ENCODE data around the gene TMEM272. TPM values are rescaled to one million over a fixed set of nuclear protein-coding genes. Genes with fewer than 3 reads are reported as not detected.
A peak's percentile ranks its signal among the peaks of the same experiment; 100 is the strongest.

Gene TMEM272
- total RNA-seq, 5 donors from 2014 or later (not counting 1 experiment from before 2014, with no cell fraction given): 5.2 to 9.0 (median 8.8) TPM

DNA sequence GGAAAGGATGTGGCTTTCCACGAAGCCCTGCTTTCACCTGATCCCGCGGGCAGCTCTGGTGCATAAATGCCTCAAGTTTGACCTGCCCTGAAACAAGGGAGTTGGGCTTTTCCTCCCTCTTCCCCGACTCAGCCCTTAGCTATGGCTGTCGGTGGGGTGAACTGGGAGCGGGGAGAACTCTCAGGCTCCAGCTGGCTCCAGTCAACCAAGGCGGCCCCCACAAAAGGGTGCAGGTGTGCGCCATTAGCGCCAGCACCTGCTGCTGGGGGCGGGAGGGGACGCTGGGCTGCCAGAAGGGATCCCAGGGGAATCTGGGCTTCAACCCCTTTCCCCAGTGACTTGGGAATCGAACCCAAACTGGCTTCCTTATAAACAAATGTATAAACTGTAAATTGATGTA, 33.9 kb downstream of the TMEM272 start:
- peaks cover 23% of the 10 kb centered on the region for H3K36me3 Mint-ChIP-seq
- no peak overlapping the region for H3K4me3 Mint-ChIP-seq
- ChIA-PET POLR2A (no interaction called here), CTCF (interaction anchor here (0.6 to 2.2 kb wide), 3 partner anchors 17 to 22 kb away, joined by 3 to 10 read pairs (median 4); no protein-coding TSS in a partner anchor)
- H3K4me1 ChIP-seq (ENCODE audit: control insufficient read depth in 1 of 2, extremely low read depth in 1 of 2, insufficient read depth in 2 of 2, low read length in 2 of 2): peaks cover 10 to 33% of the 10 kb centered on the region in 2 experiments
- WGBS (ENCODE audit: insufficient coverage): 80% methylated on average over 4 of the region's 12 CpGs
- H3K27ac Mint-ChIP-seq: no peak overlapping the region
- H3K9me3 Mint-ChIP-seq: no peaks in the 10 kb centered on the region
- ATAC-seq (replicated peaks in 1 of 4) (no peak), DNase-seq (no peak)
- peaks cover 40 to 56% (median 52%) of the 10 kb centered on the region in 3 donors for H3K4me1 Mint-ChIP-seq
- H3K27me3 ChIP-seq (replicated peaks in 1 of 2; ENCODE audit: control insufficient read depth in 2 of 2, extremely low read depth in 1 of 2, insufficient read depth in 2 of 2, low read length in 1 of 2): no peaks in the 10 kb centered on the region
- no peak overlapping the region for H3K4me3 ChIP-seq (ENCODE audit: control insufficient read depth in 1 of 2, extremely low read depth in 1 of 2, low read length in 1 of 2)
- no peak overlapping the region for H3K27ac ChIP-seq (ENCODE audit: low read length)
- no peaks in the 10 kb centered on the region for H3K27me3 Mint-ChIP-seq
- peaks cover 14 to 46% of the 10 kb centered on the region in 2 donors for H3K36me3 ChIP-seq (ENCODE audit: control insufficient read depth in 2 of 2, extremely low read depth in 1 of 2, insufficient read depth in 1 of 2, low read length in 1 of 2)
- no peaks in the 10 kb centered on the region for H3K9me3 ChIP-seq

DNA sequence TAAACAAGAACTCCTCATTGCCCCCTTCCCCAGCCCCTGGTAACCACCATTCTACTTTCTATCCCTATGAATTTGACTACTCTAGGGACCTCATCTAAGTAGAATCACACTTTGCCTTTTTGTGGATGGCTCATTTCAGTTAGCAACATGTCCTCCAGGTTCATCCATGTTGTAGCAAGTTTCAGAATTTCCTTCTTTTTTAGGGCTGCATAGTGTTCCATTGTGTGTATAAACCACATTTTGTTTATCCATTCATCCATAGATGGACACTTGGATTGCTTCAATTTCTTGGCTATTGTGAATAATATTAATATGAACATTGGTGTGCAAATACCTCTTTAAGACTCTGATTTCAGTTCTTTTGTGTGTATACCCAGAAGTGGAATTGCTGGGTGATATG, 36.2 kb downstream of the TMEM272 start:
- Histone ChIP-seq H3K27ac (ENCODE audit: low read length) (no peak overlapping the region), H3K36me3 (ENCODE audit: control insufficient read depth in 2 of 2, extremely low read depth in 1 of 2, insufficient read depth in 1 of 2, low read length in 1 of 2) (peaks cover 13 to 36% of the 10 kb centered on the region in 2 donors), H3K4me1 (ENCODE audit: control insufficient read depth in 1 of 2, extremely low read depth in 1 of 2, insufficient read depth in 2 of 2, low read length in 2 of 2) (peaks cover 7 to 33% of the 10 kb centered on the region in 2 experiments), H3K9me3 (no peaks in the 10 kb centered on the region), H3K4me3 (ENCODE audit: control insufficient read depth in 1 of 2, extremely low read depth in 1 of 2, low read length in 1 of 2) (no peak overlapping the region), H3K27me3 (replicated peaks in 1 of 2; ENCODE audit: control insufficient read depth in 2 of 2, extremely low read depth in 1 of 2, insufficient read depth in 2 of 2, low read length in 1 of 2) (no peaks in the 10 kb centered on the region)
- H3K36me3 Mint-ChIP-seq: peaks cover 23% of the 10 kb centered on the region
- CTCF ChIA-PET: interaction anchor here in 1 of 2 donors (1.2 to 1.5 kb wide), 2 partner anchors 24 to 27 kb away, joined by 4 read pairs; no protein-coding TSS in a partner anchor
- ATAC-seq (replicated peaks in 1 of 4): no peak
- peaks cover 43 to 53% (median 49%) of the 10 kb centered on the region in 3 donors for H3K4me1 Mint-ChIP-seq
- no peaks in the 10 kb centered on the region for H3K9me3 Mint-ChIP-seq
- no peak for DNase-seq
- peak overlapping the region; percentile 16 to 24 for H3K27ac Mint-ChIP-seq
- H3K4me3 Mint-ChIP-seq: no peak overlapping the region
- POLR2A ChIA-PET: interaction anchor here in 1 of 2 donors (0.8 kb wide), 1 partner anchor 359 kb away, joined by 3 read pairs; no protein-coding TSS in a partner anchor
- no peaks in the 10 kb centered on the region for H3K27me3 Mint-ChIP-seq

DNA sequence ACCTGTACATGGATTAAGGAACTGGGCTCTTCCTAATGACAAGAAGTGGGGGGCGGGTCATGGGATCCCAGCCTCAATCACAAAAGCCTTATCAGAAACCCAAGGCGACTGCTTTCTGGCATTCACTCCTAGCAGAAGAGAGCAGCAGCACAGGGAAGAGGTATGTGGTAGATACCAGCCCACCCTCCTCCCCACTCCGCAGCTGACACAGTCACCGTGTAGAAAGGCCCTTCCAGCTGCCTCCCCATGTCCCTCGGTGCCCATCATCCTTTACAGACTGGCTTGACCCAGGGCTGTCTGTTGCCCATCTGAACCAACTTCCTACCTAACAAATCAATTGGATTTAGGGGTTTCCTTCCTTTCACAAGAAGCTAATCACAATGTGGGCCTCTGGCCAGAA, 37.9 kb downstream of the TMEM272 start:
- 93% methylated on average over 2 of the region's 5 CpGs for WGBS (ENCODE audit: insufficient coverage)
- no peaks in the 10 kb centered on the region for H3K27me3 Mint-ChIP-seq
- Histone ChIP-seq H3K36me3 (ENCODE audit: control insufficient read depth in 2 of 2, extremely low read depth in 1 of 2, insufficient read depth in 1 of 2, low read length in 1 of 2) (peaks cover 4 to 24% of the 10 kb centered on the region in 2 donors), H3K4me1 (ENCODE audit: control insufficient read depth in 1 of 2, extremely low read depth in 1 of 2, insufficient read depth in 2 of 2, low read length in 2 of 2) (peaks cover 17 to 40% of the 10 kb centered on the region in 2 experiments), H3K9me3 (no peaks in the 10 kb centered on the region), H3K4me3 (ENCODE audit: control insufficient read depth in 1 of 2, extremely low read depth in 1 of 2, low read length in 1 of 2) (no peak overlapping the region), H3K27ac (ENCODE audit: low read length) (peak overlapping the region; percentile 2), H3K27me3 (replicated peaks in 1 of 2; ENCODE audit: control insufficient read depth in 2 of 2, extremely low read depth in 1 of 2, insufficient read depth in 2 of 2, low read length in 1 of 2) (no peaks in the 10 kb centered on the region)
- H3K36me3 Mint-ChIP-seq: peaks cover 23% of the 10 kb centered on the region
- H3K27ac Mint-ChIP-seq: peak overlapping the region; percentile 73 to 98
- peak in 1 of 35 experiments; percentile 19 for DNase-seq
- CTCF ChIA-PET: interaction anchor here (0.6 to 2.9 kb wide), 2 partner anchors 8 to 368 kb away, joined by 3 to 23 read pairs; no protein-coding TSS in a partner anchor
- H3K4me3 Mint-ChIP-seq: no peak overlapping the region
- peaks cover 51 to 59% (median 53%) of the 10 kb centered on the region in 3 donors for H3K4me1 Mint-ChIP-seq
- H3K9me3 Mint-ChIP-seq: no peaks in the 10 kb centered on the region
- ATAC-seq (replicated peaks in 1 of 4): no peak
- POLR2A ChIA-PET: interaction anchor here in 1 of 2 donors (1.0 kb wide), 1 partner anchor 162 kb away, joined by 3 read pairs; no protein-coding TSS in a partner anchor

DNA sequence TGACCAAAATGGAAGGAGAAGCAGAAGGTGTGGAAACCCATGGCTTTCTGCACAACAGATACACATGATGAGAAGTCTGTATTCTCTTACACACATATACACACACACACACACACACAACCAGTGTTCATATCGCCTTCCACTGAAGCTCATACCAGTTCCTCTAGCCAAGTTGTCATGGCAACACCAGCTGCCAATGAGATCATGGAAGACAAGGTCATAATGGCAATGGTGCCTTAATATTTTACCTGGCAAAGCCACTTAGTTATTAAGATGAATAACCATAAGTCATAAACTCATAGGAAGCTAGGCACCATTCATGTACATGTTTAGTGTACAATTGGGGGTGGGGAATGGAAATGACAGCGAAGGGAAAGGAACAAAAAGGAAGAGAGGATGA, 38.4 kb downstream of the TMEM272 start:
- POLR2A ChIA-PET: interaction anchor here (0.6 to 1.0 kb wide), 3 partner anchors 23 to 220 kb away, joined by 3 read pairs; no protein-coding TSS in a partner anchor
- WGBS (ENCODE audit: insufficient coverage): 79% methylated on average over 2 of the region's 2 CpGs
- H3K27ac Mint-ChIP-seq: peak overlapping the region; percentile 73 to 98

DNA sequence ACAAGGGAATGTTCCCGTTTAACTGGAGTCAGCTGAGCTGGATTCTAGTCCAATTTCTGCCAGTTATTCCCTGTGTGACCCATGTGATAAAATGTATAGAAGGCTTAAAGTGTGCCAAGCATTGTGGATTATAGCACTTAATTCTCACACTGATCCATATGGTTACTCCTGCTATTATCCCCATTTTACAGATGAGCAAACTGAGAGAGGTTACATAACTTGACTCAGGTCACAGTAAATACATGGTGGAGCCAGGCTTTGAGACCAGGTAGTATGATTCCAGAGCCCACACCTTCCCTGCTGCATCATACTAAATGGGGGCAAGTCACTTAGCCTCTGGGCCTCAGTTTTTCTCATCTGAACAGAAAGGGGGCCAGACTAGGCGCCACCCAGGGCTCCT, 39.1 kb downstream of the TMEM272 start:
- peaks cover 4 to 13% of the 10 kb centered on the region in 2 donors for H3K36me3 ChIP-seq (ENCODE audit: control insufficient read depth in 2 of 2, extremely low read depth in 1 of 2, insufficient read depth in 1 of 2, low read length in 1 of 2)
- Mint-ChIP-seq H3K4me1 (peaks cover 53 to 62% (median 58%) of the 10 kb centered on the region in 3 donors), H3K27me3 (no peaks in the 10 kb centered on the region), H3K27ac (peak overlapping the region; percentile 97 to 98), H3K9me3 (no peaks in the 10 kb centered on the region), H3K36me3 (peaks cover 18% of the 10 kb centered on the region), H3K4me3 (peak overlapping the region; percentile 87 to 94 (median 88))
- no peak for ATAC-seq (replicated peaks in 1 of 4)
- peak overlapping the region; percentile 100 for H3K27ac ChIP-seq (ENCODE audit: low read length)
- ChIA-PET POLR2A (interaction anchor here (0.6 to 1.5 kb wide), 6 partner anchors 9 to 353 kb away, joined by 3 to 11 read pairs (median 3); partner anchors contain the start of gene INTS6 (in 1 of the 2)), CTCF (interaction anchor here (1.0 to 2.9 kb wide), 4 partner anchors 9 to 221 kb away, joined by 3 to 23 read pairs (median 4); no protein-coding TSS in a partner anchor)
- peaks cover 18 to 40% of the 10 kb centered on the region in 2 experiments for H3K4me1 ChIP-seq (ENCODE audit: control insufficient read depth in 1 of 2, extremely low read depth in 1 of 2, insufficient read depth in 2 of 2, low read length in 2 of 2)
- no peak for DNase-seq
- H3K9me3 ChIP-seq: no peaks in the 10 kb centered on the region
- no CpG with 5 or more reads among the region's 2 CpGs for WGBS (ENCODE audit: insufficient coverage)
- no peaks in the 10 kb centered on the region for H3K27me3 ChIP-seq (replicated peaks in 1 of 2; ENCODE audit: control insufficient read depth in 2 of 2, extremely low read depth in 1 of 2, insufficient read depth in 2 of 2, low read length in 1 of 2)
- H3K4me3 ChIP-seq (ENCODE audit: control insufficient read depth in 1 of 2, extremely low read depth in 1 of 2, low read length in 1 of 2): no peak overlapping the region

More for the DNA sequence above, 38.4 kb downstream of the TMEM272 start:
- Mint-ChIP-seq H3K9me3 (no peaks in the 10 kb centered on the region), H3K27me3 (no peaks in the 10 kb centered on the region), H3K4me1 (peaks cover 51 to 59% (median 55%) of the 10 kb centered on the region in 3 donors), H3K36me3 (peaks cover 20% of the 10 kb centered on the region), H3K4me3 (no peak overlapping the region)
- DNase-seq (peak in 2 of 35 experiments; percentile 24 to 55), ATAC-seq (replicated peaks in 1 of 4) (no peak)
- no peak overlapping the region for H3K4me3 ChIP-seq (ENCODE audit: control insufficient read depth in 1 of 2, extremely low read depth in 1 of 2, low read length in 1 of 2)
- peaks cover 4 to 19% of the 10 kb centered on the region in 2 donors for H3K36me3 ChIP-seq (ENCODE audit: control insufficient read depth in 2 of 2, extremely low read depth in 1 of 2, insufficient read depth in 1 of 2, low read length in 1 of 2)
- CTCF ChIA-PET: interaction anchor here (1.0 to 2.9 kb wide), 2 partner anchors 8 to 26 kb away, joined by 4 to 23 read pairs; no protein-coding TSS in a partner anchor
- no peaks in the 10 kb centered on the region for H3K27me3 ChIP-seq (replicated peaks in 1 of 2; ENCODE audit: control insufficient read depth in 2 of 2, extremely low read depth in 1 of 2, insufficient read depth in 2 of 2, low read length in 1 of 2)
- peak overlapping the region; percentile 100 for H3K27ac ChIP-seq (ENCODE audit: low read length)
- H3K4me1 ChIP-seq (ENCODE audit: control insufficient read depth in 1 of 2, extremely low read depth in 1 of 2, insufficient read depth in 2 of 2, low read length in 2 of 2): peaks cover 18 to 40% of the 10 kb centered on the region in 2 experiments
- no peaks in the 10 kb centered on the region for H3K9me3 ChIP-seq

DNA sequence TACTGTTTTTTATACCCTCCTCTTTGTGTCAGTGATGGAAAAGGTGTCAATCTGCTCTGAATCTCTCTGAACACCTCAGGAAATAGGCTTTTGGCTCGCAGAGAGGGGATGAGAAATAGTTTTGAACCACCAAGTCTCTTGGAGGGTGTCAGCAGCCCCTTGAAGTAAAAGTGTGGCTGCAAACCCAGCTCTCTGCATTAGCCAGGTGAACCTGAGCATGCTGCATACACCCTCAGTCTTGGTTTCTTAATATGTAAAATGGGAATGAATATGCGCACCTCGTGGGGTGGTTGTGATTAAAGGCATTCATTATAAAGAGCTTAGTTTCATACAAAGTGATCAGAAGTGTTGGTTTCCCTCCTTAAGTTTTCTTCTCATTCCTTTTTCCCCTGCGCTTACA, 39.7 kb downstream of the TMEM272 start:
- Mint-ChIP-seq H3K4me3 (peak overlapping the region; percentile 87 to 94 (median 88)), H3K9me3 (no peaks in the 10 kb centered on the region), H3K27ac (peak overlapping the region; percentile 97 to 98), H3K27me3 (no peaks in the 10 kb centered on the region), H3K36me3 (peaks cover 18% of the 10 kb centered on the region), H3K4me1 (peaks cover 55 to 65% (median 59%) of the 10 kb centered on the region in 3 donors)
- ChIA-PET CTCF (interaction anchor here (0.8 to 2.9 kb wide), 4 partner anchors 9 to 220 kb away, joined by 3 to 23 read pairs (median 5); no protein-coding TSS in a partner anchor), POLR2A (interaction anchor here (0.6 to 1.5 kb wide), 5 partner anchors 9 to 352 kb away, joined by 3 to 11 read pairs (median 3); partner anchors contain the start of gene INTS6 (in 1 of the 2))
- no peaks in the 10 kb centered on the region for H3K9me3 ChIP-seq
- peak overlapping the region; percentile 100 for H3K27ac ChIP-seq (ENCODE audit: low read length)
- 30% methylated on average over 1 of the region's 4 CpGs for WGBS (ENCODE audit: insufficient coverage)
- DNase-seq (peak in 1 of 35 experiments; percentile 29), ATAC-seq (replicated peaks in 1 of 4) (no peak)
- peak overlapping the region in 1 of 2 donors; percentile 86 for H3K4me3 ChIP-seq (ENCODE audit: control insufficient read depth in 1 of 2, extremely low read depth in 1 of 2, low read length in 1 of 2)
- H3K4me1 ChIP-seq (ENCODE audit: control insufficient read depth in 1 of 2, extremely low read depth in 1 of 2, insufficient read depth in 2 of 2, low read length in 2 of 2): peaks cover 18 to 38% of the 10 kb centered on the region in 2 experiments
- no peaks in the 10 kb centered on the region for H3K27me3 ChIP-seq (replicated peaks in 1 of 2; ENCODE audit: control insufficient read depth in 2 of 2, extremely low read depth in 1 of 2, insufficient read depth in 2 of 2, low read length in 1 of 2)
- peaks cover 4 to 10% of the 10 kb centered on the region in 2 donors for H3K36me3 ChIP-seq (ENCODE audit: control insufficient read depth in 2 of 2, extremely low read depth in 1 of 2, insufficient read depth in 1 of 2, low read length in 1 of 2)

All from T-cell (primary cell).